DOHH2 (cell line): ENCODE measurements around the gene SYT11.
A peak's percentile ranks its signal among the peaks of the same experiment; 100 is the strongest.

Experiments
- CTCF ChIP-seq: fragments of 200-600 bp; sonication (generic); IDR thresholded peaks from one replicate; pipeline ENCODE4 v1.5.1; 2014; ENCODE audit warnings: antibody characterized with exemption, mild to moderate bottlenecking, low read depth, low read length; ENCODE audit not compliant: poor library complexity, severe bottlenecking
- EZH2phosphoT487 ChIP-seq: fragments of 200-600 bp; sonication (generic); IDR thresholded peaks from 2 replicates; pipeline ENCODE4 v1.6.1; 2017; ENCODE audit warnings: borderline replicate concordance, mild to moderate bottlenecking, antibody characterized with exemption, low read length, moderate library complexity, mixed read lengths

- TF ChIP-seq CTCF (peak; percentile 39), EZH2phosphoT487 (no peak)
Observed at GRCh38 chr1:155910621-155911121, 51.3 kb downstream of the SYT11 start.
